A549 treated with CpdA at 1 μM for 4 hours (cell line): ENCODE data around the gene BCL2L13. TPM values are rescaled to one million over a fixed set of nuclear protein-coding genes. Genes with fewer than 3 reads are reported as not detected.

Experiments used
- total RNA-seq: library from RNA; stranded (reverse); fragments of 200-300 nt; extraction: Qiagen RNA extraction; gene quantifications from 5 replicates; pipeline ENCODE4 v1.2.3, GENCODE V29; 2022; ENCODE audit warnings: low read depth

The BCL2L13 gene
- 34.0 to 43.2 TPM (median 34.4 TPM) in 5 replicates for total RNA-seq

GRCh38 chr22:17638432-17639246 lies at the start of gene BCL2L13:
TSS of gene BCL2L13 (plus strand) at chr22:17638757. CDS start at chr22:17655712, 16,955 bp downstream.

GRCh38 chr22:17628406-17629172 lies 10.0 kb upstream of the BCL2L13 start, which contains the start of gene ATP6V1E1:
TSS of gene ATP6V1E1 (minus strand) at chr22:17628749. CDS start at chr22:17628635, 114 bp downstream.

GRCh38 chr22:17774206-17774925 lies 135.8 kb downstream of the BCL2L13 start, which contains the start of gene BID:
TSS of gene BID (minus strand) at chr22:17774469. CDS start at chr22:17750116, 24,353 bp downstream.

Other genes starting within 250 kb of the BCL2L13 start
- gene SLC25A18, start 75.3 kb upstream of the BCL2L13 start, total RNA-seq: 0.05 TPM in 1 of 5 replicates, not detected in the others
- 117 to 150 TPM (median 126 TPM) in 5 replicates for gene ATP6V1E1, start 10.0 kb upstream of the BCL2L13 start, total RNA-seq
- 57.8 to 79.7 TPM (median 74.3 TPM) in 5 replicates for gene BID, start 135.7 kb downstream of the BCL2L13 start, total RNA-seq